HG03457 (cell line): Measurements from ENCODE around the gene SMG6.
"Not testable (repeated sequence)": the region's sequence is repeated elsewhere in the genome, so short reads cannot be mapped to it uniquely, and the experiment has no call there.

ENCODE experiments used
- ATAC-seq: cut with Tn5 transposase; IDR thresholded peaks from one replicate; pipeline ENCODE4 v1.9.1; 2021; ENCODE audit warnings: moderate number of reproducible peaks; ENCODE audit not compliant: unreplicated experiment

The SMG6 gene

GRCh38 chr17:2181206-2181896 lies 122.2 kb downstream of the SMG6 start:
- no peak for ATAC-seq

DNA sequence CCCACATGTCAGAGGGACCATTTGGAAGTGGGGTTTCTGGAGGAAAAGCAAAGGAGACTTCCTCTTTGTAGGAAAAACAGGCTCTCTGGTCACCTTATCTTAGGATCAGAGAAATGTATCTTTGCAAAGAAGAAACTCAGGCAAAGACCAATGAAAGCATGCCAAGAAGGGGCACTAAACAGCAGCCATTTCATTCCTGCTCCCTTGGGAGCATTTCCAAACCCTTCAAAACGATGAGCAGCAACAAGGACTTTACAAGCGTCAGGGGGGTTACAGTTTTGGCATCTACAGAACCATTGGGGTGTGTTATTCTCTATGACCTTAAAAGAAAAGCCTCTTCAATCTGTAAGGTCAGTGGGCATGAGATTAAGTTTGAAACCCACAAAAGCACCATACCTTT lies 122.8 kb downstream of the SMG6 start:
- ATAC-seq, result no peak

DNA sequence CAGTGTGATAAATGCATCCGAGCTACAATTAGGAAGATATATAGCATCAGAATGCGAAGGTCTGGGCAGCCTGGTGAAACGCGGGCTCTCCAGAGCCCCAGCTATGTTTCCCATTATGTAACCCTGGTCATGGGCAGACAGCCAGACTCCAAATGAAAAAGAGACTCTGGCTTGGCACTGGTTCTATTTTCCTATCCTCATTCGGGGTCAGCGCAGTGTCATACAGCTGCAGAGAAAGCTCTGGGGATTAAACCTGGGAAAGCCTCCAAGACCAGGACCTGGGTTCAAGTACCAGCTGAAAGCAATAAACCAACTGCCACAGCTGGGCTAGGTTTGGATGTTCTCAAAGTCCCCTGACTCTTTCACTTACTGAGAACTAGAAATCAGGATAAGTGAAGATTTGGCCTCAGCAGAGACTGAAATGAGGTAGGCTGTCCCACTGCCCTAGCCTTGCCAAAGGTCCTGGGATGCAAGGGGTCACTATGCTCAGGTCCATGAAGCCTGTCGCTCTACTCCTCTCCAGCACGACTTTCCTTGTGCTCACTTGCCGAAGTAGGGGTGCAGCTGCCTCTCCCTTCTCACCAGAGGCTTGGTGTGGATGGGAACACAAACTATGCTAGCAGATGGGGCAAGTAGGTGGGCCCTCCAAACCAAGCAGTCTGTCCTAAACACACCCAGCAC lies 123.8 kb downstream of the SMG6 start:
- ATAC-seq, result no peak

DNA sequence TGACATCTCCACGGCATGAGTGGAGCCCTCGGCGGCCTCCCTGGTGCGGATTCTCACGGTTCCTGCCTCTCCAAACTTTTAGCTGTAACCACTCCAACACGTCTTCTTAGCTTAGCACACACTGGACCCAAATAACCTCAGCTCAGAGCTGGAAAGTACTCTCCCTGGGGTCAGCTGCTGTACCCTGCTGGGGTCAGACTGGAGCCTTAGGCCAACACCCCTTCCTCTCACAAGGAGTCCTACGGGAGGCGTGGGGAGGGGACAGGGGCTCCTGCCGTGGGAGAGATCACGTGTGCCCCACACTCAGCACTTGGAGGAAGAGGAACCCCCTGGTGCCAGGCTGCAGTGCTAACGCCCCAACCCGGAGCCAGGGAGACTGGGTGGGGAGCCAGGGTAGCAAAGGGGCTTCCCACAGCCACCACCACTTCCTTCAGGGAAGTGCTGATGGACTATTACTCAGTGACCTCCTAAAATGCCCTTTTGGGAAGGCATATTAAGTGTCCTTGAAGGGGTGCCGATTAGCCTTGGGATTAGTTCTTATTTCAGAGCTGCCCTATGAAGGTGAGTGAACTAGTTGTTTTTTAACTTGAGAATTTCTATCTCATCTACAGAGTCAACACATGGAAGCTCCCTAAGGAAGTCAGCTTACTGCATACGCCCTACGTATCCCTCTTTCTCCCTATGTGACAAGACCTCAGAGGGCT lies 124.6 kb downstream of the SMG6 start:
- ATAC-seq, result no peak

DNA sequence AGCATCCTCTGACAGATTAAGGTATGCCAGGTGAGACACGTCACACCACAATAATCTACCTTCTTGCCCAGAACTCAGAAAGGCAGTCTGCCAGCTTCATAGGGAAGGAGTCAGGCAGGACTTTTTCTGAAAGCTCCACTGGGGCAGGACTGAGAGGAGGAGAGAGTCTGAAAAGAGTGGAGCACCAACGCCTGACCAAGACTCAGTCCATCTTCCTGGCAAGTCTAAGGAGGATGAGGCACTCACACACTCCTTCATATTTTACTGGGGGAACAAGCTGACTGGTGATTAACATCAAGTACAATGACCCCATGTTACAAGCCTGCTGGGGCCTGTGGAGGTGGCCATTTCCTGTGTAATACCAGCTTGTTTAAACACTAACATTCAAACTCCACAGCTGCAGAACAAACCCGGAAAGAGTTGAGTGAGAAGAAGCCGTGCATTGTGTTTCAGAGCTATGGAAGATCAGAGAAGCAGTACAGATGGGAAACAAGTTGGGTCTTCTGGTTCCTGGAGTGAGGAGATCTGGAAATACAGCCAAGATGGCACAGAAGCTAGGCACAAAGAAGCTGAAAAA lies 126.3 kb downstream of the SMG6 start:
- no peak for ATAC-seq

DNA sequence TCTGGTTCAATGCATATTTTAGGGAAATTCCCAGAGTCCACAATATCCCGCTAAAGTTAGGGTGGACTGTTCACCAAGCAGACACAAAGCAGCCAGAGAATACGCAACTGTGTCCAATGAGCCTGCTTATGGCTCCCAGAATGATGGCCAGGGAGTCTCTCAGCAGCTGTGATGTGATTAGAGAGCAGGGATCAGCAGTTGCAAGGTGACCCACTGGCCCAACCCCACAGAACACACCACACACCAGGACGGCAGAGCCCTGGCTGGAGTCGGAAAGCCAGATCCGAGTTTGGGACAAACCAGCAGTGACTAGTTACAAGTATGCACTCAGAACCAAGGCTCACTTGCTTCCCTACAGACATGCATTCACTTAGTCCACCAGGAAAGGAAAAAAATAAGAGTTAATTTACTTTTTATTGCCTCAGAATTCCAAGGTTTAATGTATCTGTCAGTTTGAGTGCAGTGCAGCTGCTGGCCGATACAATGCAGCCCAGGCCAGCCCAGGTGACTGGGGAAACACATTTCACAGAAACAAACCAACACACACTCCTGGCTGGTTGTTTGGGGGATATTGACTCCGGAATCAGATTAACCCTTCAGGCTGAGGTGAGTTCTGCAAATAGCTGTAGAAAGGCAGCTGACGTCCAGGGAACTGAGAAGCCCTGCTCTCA lies 127.0 kb downstream of the SMG6 start:
- ATAC-seq, result no peak

GRCh38 chr17:2175294-2175628 lies 128.3 kb downstream of the SMG6 start:
- no peak for ATAC-seq

DNA sequence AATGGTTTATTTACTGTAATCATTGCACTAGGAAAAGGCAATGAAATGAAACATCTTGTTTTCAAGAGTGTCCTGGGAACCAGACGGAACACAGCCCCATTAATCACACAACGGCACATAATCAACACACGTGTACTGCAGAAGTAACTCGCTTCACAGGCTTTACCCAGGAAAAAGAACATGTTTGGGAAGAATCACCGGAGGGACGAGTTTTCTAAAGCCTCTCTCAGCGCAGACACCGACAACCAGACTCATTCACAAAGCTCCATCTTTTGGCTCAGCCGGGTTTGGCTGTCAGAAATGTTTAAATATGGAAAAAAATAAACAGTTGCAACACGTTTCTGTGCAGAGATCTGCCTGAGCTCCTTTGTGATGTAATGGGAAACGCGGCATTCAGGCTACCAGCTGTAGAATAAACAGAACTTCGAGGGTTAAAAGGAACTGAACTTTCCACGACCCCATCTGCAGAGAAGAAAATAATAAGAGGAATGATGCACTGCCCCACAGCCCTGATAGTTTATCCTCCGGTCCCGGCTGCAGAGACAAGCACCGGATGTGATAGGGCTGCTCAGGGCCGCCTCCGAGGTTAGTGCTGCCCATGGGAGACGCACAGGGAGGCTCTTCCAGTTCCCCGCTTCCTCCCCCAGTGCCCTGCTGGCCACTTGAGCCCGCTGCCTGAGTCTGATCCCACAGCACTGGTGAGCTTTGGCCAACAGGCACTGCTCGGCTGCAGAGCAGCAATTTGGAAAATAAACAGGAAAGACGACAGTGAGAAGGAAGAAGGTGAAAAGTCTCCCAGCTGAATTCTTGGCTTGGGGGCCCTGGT lies 128.9 kb downstream of the SMG6 start:
- ATAC-seq, result no peak

GRCh38 chr17:2174014-2174413 lies 129.6 kb downstream of the SMG6 start:
- ATAC-seq, result no peak

- no peak for ATAC-seq
These were observed 130.6 kb downstream of the SMG6 start for GRCh38 chr17:2172999-2173398.

DNA sequence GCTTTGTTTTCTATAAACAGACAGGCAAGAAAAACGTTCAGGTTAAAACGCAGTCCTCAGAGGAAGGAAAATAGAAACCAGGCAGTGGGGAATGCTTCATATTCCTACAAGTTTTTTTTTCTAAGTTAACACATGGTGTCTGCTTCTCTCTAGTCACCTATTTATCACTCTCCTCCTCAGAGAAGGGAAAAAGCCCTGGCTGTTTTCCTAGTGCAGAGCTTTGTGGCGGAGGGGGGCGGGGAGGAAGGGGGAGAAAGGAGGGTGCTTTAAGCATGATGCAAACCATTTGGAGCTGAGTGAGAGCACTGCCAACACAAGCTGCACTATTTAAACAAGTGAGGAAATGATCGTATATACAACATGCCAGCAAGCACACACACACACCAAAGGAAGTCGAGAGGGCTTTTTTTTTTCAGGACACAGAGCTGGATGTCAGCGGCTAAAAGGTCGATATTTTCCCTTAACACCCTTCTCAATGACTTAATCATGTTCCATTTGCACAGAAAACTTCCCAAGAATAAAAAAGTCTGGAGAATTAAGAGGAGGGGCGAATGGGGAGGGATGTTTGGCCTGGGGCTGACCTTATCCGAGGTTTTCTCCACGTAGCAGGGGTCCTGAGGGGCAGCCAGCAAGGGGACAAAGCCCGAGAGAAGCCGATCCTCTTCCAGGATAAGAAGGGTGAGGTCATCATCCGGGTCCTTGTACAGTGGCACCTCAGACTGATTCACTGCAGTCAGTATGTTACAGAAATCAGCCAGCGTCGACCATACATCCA lies 131.3 kb downstream of the SMG6 start:
- no peak for ATAC-seq

- no peak for ATAC-seq
These were observed 131.9 kb downstream of the SMG6 start for GRCh38 chr17:2171702-2172076.

DNA sequence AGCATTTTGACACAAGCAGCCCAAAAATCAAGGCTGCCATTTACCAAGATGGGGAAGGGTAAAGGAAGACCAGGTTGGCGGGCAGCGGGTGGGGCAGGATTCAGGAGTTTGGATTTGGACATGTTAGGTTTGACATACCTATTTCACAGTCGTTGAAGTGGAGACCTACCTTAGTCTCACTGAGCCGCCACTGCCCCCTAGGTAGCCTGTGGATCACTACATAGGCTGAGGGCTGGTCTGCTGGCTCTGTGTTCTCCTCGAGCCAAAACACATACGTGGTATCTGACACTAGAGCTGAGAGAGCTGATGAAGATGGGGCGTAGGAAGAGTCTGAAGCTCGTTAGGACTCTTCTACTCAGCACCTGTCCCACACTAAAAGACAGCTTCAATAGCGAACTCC lies 133.6 kb downstream of the SMG6 start:
- no peak for ATAC-seq

GRCh38 chr17:2165723-2166122 lies 137.9 kb downstream of the SMG6 start:
- not testable (repeated sequence) for ATAC-seq

DNA sequence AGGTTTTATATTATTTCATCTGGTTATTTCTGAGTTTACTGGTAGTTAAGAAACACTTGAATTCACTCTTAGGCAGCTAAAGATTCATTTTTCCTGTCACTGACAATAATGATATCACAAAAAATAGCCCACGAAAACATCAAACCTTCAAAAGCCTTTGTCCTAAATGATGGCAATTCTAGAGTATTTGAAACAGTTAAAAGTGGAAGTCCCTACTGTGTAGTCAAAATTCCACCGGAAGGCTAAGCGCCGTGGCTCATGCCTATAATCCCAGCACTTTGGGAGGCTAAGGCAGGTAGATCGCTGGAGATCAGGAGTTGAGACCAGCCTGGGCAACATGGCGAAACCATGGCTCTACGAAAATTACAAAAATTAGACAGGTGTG lies 145.2 kb downstream of the SMG6 start:
- ATAC-seq, result no peak

DNA sequence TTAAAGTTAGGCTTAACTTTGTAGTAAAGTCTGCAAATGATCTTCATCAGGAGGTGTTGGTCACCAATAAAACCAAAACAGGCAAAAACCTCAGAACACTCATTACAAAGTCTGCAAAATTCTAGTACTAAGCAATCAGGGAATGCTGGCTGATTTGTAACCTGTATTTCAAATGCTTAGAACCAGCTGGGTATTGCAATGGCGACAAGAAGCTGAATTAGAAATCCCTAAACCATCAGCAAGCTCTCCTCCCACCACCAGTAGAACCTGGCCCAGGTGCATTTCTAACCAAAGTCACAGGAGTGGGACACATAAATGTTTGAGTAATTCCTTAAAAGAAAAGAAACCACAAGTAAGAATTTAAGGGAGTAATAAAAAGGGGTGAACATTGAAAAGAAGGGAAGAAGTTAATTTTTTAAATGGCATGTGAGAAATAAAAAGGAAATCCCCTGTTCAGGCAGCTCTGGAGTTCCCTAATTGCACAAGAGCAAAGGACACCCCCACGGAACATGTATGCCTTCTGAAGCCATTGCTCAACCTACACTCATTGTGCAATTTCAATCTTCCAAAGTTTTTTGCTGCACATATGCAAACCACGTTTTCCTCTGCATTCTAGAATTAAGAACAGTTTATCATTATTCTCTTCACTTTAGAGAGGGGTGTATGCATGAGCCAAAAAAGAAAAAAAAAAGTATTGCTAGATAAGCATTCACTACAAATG lies 145.8 kb downstream of the SMG6 start:
- ATAC-seq, result no peak

GRCh38 chr17:2157081-2157480 lies 146.5 kb downstream of the SMG6 start:
- no peak for ATAC-seq

DNA sequence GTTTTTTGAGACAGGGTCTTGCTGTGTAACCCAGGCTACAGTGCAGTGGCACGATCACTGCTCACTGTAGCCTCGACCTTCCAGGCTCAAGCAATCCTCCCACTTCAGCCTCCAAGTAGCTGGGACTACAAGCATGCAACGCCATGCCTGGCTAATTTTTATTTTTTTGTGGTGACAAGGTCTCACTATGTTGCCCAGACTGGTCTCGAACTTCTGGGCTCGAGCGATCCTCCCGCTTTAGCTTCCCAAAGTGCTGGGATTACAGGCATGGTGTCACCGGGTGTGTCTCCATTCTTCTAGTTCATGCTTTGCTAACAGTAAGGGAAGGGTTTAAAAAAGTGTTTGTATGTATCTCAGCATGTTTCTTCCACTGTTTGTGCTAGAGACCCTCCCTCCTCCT lies 146.9 kb downstream of the SMG6 start:
- no peak for ATAC-seq

- ATAC-seq, result no peak
These were observed 148.0 kb downstream of the SMG6 start for GRCh38 chr17:2155573-2155972.
